ENCODE measurements around the gene DMRTA2.

Gene DMRTA2

DNA sequence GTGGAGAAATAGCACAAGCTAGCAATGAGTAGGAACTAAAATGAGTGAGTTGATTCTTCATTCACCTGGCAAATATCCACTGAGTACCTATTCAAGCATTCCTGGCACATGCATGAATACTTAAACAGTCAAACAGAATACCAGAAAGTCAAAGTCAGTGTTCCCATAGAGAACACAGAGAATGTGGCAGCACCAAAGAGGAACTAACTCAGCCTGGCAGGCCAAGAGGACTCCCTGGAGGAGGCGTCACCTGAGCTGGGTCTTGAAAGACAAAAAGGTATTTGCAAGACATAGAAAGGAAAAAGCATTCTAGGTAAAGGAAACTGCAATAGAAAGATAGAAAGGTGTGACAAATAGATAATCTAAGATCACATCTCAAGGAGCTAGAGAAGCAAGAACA, 49.7 kb downstream of the DMRTA2 start:
- no peak for DNase-seq

DNA sequence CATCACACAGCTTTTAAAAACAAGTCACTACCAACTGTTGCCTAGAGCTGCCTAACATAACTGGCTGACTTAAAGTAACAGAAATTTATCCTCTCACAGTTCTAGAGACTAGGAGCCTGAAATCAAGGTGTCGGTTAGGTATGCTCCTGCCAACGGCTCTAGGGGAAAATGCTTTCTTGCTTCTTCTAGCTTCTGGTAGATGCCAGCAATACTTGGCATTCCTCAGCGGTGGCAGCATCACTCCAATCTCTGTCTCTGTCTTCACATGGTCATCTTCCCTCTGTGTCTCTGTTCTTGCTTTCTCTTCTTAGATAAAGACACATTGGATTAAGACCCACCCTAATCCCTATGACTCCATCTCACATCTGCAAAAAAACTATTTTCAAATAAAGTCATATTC, 51.5 kb downstream of the DMRTA2 start:
- no peak for DNase-seq

DNA sequence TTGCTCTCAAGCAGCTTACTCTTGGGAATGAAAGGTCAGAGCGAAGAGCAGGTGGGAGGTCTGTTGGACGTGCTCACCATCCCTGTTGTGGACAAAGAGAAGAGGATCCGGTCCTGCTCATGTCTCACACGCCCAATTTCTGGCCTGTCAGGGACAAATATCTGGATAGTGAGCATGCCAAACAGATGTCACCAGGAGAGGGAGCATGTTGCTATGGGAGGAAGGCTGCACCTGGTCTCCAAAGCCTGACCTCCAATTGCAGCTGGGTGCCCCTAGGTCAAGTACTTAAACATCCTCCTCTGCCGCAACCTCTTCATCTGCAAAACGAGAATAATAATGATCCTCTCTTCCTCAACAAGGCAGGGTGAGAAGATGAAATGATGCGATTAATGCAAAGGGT, 53.4 kb downstream of the DMRTA2 start:
- no peak for DNase-seq

DNA sequence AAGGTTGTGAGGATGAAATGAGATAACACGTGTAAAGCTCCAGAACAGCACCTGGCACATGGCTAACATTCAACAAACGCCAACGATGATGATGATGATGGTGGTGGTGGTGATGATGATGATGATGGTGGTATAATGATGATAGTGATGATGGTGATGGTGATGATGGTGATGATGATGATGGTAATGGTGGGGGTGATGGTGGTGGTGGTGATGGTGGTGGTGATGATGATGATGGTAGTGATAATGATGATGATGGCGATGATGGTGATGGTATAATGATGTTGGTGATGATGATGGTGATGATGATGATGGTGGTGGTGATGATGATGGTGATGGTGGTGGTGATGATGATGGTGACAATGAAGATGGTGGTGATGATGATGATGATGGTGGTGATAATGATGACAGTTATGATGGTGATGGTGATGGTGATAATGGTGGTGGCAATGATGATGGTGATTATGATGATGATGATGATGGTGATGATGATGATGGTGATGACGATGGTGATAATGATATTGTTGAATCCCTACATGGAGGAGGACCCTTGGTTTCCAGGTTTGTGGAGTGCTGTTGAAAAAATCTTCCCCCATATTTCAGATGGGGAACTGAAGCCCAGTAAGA, 54.1 kb downstream of the DMRTA2 start:
- DNase-seq = no peak

DNA sequence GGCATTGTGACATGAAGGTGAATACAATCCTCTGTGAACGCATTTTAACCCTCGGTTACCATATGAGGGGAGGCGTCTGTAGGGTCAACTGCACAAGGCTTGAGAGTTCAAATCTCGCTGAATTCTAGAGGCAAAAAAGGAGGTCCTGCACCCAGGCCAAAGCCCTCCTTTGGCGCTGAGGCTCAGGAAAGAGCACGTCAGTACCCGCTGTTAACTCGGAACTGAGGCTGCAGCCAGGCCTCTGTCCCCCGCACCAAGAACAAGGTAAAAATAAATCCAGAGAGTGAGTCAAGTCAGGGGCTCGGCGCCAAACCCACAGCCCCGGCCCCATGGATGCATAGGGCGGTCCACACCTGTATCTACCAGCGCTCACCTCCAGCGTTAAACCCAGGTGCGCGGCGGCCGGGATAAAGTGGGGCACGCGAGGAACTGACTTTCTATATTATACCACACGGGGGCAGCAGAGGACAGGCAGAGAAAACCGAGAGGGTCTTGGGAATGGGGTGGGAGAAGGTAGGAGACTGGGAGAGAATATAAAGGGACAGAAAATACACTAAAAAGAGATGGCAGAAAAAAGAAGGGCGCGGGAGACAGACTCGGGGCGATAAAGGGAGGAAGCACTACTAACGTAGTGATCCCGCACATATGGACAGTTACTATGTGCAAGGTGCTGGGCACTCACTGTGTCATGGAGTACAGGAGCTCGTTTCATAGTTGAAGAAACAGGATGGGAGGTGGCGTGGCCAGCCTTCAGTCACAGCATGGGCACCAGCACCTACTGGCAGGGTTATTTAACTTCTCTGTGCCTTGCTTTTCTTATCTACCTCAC, 54.9 kb downstream of the DMRTA2 start:
- DNase-seq = peak; percentile 14 to 53 (median 30)
